ENCODE measurements around the gene TACC2.

The TACC2 gene

DNA sequence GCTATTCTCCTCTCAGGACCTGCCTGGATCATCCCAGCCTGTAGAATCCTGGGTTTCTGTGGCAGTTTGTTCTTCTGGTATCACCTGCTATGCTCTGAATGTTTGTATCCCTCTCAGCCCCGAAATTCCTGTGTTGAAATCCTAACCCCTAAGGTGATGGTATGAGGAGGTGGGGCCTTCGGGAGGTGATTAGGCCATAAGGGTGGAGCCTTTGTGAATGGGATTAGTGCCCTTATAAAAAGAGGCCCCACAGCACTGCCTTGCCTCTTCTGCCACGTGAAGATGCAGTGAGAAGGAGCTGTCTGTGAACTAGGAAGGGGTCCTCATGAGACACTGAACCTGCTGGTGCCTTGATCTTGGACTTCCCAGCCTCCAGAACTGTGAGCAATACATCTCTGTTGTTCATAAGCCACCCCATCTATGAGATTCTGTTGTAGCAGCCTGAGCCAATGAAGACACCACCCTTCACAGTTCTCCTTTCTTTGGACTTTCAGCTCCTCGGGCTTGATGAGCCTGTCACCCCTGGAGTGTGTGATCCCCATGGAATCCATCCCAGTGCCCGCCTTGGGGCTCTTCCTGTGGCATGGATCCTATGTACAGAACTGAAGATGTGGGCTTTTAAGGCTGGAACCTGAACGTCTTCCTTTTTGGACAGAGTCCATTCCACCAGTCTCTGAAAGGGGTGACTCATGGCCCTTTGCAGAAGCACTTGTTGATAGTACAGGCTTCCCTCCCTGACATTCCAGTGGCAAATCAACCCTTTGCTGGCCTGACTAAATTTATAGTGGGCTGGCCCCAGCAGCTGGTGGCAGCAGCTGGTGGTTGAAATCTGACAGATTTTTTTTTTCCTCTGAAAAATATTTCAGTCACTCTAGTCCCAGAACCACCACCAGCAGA lies 138.0 kb downstream of the TACC2 start:
- no peak for DNase-seq

DNA sequence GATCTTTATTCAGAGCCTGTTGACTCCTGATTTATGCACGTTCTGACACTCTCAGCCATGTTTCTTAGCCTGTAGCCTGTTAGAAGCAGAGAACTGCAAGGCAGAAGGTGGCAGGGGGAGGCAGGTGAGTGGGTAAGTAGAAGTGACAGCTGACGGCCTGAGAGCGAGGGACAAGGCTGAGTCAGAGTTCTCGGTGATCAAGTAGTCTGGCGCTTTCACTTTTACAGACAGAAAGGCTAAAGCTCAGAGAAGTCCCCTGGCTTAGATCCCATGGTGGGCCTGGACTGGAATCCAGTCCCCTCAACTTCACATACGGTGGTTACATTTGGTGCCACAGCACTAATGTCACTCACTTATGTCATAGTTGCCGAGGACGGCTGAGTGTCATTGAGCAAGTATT lies 139.0 kb downstream of the TACC2 start:
- DNase-seq, result no peak

DNA sequence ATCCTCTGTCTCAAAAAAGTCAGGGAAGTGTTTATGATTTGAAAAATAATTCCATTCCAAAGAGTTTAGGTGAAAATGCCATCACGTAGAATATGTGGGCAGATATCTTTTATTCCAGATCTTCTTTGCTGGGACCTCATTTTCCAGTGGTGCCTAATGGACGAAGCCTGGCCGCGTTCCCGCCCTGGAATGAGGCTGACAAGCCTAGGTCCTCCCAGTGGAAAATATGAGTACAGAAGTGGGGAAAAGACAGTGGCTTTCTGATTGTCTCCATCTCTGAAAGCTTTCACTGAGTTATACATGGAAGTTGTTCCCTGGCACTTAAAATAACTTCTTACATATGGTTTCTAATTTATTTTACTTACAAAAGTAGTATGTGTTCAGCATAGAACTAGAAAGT lies 139.4 kb downstream of the TACC2 start:
- no peak for DNase-seq

DNA sequence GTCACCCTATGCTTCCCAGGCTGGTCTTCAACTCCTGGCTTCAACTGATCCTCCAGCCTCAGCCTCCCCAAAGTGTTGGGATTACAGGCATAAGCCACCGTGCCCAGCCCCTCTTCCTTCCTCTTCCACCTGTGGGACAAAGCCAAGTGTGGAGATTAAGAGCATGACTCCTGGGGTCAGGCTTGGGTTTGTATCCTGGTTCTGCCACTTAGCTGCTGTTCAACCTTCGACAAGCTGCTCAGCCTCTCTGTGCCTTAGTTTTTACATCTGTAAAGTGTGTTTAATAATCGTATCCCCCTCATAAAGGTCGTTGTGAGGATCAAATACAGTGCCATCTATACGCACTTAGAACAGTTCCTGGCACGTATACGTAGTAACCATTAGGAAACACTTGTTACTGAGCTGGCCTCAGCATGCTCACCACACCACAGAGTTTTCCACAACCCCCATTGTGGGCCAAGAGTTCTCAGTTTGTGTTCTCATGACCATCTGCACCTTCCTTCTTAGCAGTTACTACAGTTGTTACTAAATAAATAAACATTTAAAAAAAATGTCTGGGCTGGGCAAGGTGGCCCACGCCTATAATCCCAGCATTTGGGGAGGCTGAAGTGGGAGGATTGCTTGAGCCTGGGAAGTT lies 141.6 kb downstream of the TACC2 start:
- no peak for DNase-seq

DNA sequence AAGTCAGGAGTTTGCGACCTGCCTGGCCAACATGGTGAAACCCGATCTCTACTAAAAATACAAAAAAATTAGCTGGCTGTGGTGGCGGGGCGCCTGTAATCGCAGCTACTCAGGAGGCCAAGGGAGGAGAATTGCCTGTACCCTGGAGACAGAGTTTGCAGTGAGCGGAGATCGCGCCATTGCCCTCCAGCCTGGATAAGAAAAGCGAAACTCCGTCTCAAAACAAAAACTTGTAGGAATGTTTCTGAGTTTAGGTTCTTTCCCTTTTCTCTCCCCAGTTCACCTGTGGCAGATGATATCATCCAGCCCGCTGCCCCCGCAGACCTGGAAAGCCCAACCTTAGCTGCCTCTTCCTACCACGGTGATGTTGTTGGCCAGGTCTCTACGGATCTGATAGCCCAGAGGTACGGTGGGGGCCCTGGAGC lies 143.4 kb downstream of the TACC2 start:
- no peak for DNase-seq

DNA sequence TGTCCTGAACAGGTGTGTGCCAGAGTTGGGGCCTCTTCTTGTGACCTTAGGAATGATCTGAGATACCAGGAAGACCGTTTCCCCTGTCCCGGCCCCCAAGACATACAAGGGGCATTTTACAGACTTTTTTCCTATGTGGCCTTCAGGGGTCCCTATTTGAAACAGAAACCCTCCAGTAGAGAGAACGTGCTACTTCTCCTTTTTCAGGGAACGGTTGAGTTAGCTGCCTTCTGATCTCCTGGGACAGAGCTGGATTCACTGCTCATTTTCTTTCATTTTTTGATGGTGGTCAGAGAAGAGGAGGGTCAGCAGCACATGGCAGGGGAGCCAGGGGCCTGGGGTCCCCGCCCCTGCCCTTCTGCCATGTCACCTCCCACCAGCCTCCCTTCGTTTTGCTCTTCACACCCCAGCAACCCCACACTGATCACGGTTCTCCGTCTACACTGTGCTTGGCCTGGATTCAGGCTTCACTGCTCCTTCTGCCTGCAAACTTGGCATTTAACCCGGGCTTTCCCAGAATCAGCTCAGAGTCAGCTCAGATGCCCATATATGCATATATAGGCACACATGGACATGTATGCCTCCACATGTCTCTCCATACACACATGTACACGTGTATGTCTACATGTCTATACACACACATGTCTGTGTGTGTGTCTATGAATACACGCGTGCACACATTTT lies 144.1 kb downstream of the TACC2 start:
- no peak for DNase-seq

DNA sequence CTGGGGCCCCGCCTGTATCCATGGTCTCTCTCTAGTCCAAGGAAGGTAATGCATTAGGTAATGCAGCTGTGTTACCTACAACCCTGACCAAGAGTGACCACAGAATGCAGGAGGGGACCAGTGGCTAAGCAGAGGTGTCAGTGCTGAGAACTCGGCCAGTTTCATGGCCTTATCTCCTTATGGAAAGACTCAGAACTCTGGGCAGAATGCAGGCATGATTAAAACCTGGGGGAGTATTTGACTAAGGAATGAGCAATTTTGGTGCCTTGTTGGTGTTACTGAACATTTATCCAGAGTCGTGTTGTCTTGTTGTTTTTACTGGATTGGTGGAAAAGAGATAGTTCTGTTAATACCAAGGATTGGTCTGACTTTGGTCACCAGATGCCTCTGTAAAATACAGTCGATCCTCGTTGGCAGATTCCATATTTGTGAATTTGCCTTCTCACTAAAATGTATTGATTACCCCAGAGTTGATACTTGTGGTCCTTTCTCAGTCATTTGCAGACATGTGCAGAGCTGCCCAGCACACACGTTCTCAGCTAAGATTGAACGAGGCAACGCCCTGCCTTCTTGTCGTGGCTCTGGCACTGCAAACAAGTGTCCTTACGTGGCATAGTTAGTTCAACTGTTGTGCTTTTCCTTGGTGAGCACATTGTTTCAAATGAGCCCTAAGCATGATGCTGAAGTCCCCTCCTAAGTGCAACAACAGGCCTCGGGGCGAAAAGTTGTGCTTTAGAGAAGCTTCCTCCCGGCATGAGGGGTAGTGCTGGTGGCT lies 146.5 kb downstream of the TACC2 start:
- DNase-seq, result no peak

DNA sequence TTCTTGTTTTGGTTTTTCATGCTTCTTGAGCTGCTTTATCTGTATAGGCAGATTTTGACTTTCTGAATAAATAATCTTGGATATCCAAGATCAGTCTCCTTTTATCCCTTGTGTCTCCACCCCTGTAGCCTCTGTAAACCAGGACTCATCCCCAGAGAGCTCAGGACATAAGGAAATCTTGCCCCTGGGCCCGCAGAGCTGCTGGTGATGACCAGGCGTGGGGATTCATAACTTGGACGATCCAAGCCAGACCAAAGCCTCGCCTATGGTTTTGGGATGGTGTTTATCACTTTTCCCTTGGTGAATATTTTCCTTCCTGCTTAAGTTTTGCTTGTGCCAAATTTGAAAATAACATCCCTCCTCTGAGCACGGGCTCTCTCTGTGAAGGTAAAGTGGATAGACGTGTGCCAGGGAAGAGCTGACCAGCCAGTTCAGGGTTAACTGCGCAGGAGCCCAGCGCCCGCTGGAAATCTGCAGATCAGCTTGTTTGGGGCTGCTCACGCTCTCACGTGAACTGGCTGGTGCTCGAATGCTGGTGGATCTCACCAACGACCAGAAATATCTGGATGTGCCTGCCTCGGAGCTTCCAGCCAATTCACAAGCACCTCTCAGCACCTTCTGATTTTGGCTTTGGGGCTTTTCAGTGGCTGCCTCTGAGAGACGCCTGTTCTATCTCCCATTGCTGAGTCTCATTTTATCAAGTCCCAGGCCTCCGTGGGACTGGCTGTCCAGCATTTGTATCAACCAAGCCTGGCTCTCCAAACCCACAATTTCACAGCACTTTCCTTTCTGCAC lies 150.1 kb downstream of the TACC2 start:
- DNase-seq, result no peak

DNA sequence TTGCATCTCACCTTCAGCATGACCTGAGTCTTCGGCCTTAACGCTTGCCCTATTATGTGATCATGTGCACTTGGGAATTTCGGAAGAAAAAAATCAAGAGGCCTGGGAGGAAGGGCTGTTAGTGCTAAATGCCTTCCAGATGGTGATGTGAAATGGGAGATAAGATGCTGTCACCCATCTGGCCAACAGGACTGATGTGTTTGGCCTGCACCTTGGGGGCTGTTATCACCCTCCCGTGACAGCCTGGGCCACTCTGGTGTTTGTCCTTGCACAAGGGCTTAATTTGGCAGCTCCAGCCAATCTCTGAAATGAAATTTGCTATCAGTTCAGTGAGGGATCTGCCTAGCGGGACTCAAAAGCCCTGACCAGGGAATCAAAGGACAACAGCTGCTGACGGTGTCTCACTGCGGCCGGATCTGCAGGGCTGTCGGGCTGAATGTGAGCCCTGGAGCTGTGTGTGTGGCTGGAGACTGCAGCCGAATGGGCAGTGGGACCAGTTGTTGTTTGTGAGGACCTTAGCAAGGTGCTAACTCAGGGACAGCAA lies 150.7 kb downstream of the TACC2 start:
- no peak for DNase-seq

DNA sequence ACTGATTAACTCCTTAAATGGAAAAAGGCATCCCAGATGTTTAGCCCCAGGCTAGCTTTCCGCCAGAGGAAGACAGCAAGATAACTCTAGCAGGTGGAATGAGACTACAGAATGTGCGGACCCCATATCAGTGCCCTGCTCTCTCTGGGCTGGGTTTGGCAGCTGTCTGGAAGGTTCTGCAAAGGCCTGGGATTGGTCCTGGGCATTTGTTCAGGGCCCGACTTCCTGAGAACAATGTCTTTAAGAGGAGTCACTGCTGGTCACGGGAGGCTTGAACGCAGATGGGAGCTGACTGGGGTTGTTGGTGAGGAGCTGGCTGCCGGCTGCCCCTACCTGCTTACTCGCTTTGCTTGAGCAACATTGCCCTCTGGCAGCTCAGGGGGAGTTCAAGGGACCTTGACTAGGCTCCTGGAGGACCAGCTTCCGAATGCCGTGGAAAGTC lies 151.5 kb downstream of the TACC2 start:
- no peak for DNase-seq

DNA sequence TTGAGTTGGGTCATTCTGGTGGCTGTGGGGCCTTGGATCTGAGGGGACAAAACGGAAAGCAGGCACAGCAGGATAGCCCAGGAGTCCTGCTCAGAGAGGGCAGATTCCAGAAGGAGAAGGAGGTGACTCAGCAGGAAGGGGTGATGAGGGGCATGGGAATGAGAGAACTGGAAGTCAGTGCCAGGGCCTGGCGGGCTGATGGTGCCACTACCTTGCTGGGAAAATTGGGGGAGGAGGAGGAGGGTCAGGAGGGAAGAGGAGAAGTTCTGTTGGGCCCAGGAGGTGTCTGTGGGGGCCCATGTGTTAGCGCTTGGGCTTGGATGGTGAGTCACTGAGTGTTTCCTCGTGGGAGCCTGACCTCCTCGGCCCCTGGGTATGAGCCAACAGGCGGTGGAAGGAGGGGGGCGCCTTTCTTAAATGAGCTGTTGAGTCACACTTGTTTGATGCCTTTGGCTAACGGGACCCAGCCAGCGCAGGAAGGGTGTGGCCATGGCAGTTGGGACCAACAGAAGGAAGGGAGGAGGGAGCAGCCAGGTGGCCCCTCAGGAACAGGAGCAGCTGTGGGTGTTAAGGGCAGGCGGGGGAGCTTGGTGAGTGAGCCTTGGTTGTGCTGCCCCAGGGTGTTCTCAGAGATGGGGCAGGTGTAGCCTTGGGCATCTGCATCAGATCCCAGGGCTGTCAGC lies 152.1 kb downstream of the TACC2 start:
- no peak for DNase-seq

DNA sequence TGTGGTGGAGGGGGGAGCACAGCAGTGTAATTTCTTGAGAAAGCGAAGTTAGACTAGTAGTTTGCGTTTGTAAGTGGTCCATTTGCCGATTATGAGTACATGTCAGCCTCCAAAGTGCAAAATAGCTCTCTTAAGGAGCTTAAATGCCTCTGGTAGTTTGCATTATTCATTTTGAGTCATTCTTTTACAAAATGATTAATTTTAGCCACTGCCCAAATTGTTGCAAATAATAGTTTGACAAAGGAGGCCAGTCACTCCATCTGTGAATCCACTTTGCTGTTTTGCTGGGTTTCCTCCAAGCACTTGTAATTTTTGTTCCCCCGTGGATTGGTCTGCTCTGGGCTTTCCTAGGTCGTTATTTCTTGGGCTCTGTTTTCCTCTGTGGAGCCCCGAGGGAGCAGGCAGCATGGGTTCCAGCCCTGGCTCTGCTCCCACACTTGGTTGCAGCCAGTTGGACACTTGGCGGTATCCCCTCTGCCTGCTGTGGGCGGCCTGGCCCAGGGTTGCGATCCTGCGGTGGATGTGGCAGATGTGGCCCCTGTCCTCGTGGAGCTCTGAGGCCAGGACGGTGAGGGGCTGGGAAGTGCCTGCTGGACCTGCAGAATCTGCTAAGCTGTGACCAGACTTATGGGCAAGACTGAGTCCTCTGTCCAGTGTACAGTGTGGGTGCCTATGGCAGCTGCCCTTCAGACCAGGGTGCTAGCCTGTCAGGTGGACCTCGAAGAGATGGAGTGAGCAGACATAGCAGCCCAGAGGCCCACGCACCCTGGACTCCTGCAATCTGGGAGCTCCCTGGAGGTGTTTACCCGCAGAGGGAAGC lies 153.1 kb downstream of the TACC2 start:
- DNase-seq, result no peak

DNA sequence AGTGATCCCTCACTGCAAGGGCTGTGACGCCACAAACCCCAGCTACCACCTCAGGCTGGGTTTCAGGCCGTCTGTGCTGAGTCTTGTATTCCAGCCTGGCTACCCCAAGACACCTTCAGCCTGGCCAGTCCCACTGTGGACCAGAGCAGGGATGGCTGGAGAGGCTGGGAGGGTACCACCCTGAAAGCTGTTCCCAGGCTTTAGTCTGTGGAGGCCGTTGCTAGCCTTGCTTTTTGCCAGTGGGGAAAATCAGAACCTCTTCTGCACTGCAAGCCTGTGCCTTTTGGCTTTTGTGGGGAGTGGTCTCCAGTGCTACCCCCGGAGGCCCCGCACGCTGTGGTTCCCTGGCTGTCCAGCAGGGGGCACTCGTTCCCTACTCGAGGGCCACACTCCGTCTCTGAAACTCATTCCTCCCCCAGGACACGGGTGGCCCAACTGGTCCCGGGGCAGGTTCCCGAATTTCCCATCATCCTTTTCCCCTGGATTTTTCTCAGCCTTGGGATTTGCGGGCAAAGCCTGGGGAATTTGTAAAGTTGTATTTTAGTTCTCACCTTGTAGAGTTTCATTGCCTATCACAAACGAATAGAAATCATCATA lies 153.8 kb downstream of the TACC2 start:
- DNase-seq, result peak; percentile 45

DNA sequence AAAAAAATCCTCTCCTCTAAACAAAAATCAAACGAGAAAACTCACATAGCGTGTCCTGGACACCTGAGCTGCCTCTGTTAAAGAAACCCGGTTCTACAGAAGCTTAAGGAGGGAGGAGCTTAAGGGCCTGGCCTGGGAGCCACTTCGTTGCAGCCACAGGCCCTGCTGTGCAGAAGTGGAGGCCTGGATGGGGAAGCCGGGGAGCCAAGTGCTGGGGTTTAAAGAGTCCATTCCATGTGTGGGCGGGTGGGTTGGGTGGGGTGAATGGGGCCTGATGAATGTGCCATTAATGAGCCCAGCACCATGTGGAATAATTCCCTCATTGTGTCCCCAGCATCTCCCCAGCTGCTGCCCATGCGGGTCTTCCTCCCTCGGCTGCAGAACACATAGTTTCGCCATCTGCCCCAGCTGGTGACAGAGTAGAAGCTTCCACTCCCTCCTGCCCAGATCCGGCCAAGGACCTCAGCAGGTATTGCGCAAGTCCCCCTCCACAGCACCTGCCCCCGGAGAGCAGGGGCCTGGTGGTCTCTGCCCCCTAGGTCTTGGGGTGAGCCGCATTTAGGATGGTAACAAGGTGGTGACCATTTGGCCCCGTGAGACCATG lies 154.4 kb downstream of the TACC2 start:
- no peak for DNase-seq

DNA sequence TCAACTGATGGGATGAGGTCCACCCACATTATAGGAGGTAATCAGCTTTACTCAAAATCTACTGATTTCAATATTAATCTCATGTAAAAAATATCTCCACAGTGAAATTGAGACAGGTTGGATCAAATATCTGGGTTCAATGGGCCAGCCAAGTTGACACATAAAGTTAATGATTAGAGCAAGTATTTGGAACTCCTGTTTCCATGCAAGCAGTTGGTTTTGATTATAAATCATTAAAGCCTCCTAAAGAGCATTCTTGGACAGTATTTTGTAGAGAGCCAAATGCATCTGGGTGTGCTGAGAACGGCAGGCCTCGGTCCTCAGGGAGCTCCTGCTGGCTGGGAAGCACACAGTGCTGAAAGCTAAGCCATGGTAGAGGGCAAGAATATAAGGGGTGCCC lies 155.2 kb downstream of the TACC2 start:
- no peak for DNase-seq

DNA sequence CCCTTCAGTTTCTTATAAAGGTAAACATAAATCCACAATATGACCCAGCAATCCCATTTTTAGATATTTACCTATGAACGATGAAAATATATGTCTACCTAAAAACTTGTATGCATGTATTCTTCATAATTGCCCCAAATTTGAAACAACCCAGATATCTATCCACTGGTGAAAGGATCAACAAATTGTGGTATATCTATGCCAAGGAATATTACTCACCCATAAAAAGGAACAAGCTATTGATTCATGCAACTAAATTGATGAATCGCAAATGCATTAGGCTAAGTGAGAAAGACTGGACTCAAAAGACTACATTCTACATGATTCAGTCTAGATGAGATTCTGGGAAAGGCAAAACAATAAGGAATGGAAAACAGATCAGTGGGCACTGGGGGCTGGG lies 156.2 kb downstream of the TACC2 start:
- DNase-seq, result no peak

DNA sequence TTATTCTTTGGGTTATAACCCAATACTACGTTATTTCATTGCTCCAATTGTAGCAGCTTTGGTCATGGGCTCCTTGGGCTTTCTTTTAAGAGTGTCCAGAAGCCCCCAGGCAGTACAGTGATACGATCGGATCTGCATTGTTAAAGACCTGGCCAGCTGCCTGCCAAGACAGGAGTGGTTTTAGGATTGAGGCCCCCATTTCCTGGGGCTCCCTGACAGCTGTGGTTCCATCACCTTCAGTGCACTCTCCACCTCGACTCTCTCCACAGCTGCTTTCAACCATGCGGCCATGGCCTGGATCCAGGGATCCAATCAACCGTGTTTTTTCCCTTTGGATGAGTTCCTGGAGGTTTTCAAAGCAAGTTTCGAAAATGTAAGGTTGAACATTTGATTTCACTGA lies 158.7 kb downstream of the TACC2 start:
- no peak for DNase-seq

DNA sequence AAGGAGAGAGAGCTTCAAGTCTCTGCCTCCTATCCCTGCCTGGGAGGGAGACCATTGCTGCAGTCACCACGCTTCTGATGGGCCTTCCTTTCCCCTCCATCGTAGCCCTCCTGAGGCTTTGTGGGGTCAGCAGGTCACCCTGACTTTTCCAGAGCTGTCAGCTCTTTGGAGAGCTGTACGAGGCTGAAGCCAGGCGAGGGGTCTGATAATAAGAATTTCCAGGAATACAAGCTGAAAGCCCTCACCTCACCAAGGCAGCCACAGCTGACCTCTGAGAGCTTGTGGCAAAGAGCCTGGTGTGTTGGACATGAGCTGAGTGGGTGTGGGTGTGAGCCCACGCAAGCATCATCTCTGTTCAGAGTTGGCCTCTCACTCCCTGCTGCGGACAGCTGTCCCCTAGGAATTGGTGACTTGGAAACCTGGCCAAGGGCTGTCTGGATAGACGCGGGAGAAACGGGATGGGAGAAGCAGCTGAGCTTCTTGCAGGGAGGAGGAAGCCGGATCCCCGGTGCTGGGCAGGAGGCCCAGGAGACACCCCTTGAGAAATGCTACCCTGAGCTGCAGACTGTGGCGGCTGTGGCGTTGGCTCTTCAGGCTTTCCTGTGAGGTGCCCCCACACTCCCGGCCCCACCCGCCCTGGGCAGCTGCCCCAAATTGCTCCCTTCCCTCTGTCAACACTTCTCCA lies 160.1 kb downstream of the TACC2 start:
- no peak for DNase-seq
